Stimulated activated CD4-positive, alpha-beta T cell treated with anti-CD3 and anti-CD28 coated beads, TNF-alpha, amount 100 ng/mL, for 24 hours (primary cell): ENCODE measurements around the gene CCDC78.

Experiments used
- DNase-seq, 3 experiments: peaks; one replicate each; pipeline ENCODE4 v3.0.0-alpha.2; 2020; ENCODE audit warnings: low read depth in 3 of 3

CCDC78 gene

DNA sequence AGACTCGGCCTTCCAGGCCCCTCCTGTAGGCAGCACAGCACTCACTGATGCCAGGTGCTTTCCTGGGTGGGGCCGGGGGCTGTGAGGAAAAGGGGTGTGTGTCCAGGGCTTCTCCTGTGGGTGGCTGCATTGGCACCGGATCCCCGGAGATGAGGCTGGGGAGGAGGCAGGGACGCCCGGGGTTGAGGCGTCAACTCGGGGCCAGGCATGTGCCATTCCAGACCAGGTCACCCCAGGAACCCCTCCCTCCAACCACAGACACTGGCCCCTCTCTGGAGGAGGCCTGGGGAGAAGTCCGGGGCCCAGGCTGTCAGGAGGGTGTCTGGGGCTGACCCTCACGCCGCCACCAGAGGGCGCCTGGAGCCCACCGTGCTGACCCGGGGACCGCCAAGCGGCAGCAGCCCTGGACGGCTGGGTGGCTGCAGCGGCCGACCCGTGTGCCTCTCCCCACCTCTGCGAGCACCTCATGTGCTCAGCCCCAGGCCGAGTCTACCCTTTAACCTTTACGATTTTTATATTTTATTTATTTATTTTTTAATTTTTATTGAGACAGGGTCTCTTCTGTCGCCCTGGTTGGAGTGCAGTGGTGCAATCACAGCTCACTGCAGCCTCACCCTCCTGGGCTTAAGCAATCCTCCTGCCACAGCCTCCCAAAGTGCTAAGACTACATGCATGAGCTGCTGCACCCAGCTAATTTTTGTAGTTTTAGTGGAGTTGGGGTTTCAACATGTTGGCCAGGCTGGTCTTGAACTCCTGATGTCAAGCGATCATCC lies 14.5 kb downstream of the CCDC78 start:
- DNase-seq, result peak; percentile 51 to 79 (median 71)

DNA sequence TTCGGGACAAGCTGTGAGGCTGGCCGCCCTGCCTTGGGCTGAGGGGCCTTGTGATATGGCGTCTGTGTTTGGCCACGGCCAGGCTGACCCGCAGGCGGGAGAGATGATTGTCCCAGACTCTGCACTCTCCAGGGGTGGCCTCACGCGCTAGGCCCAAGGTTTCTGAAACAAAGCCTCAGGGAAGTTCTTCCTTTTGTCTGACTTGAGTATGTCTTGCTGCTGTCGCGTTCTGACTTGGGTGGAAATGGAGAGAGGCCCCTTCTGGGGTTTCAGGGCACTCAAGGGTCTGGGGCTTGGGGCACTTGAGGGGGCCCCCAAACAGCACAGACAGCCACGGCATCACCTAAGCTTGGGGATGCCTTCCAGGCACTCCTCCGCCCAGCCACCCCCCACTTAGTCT lies 15.2 kb downstream of the CCDC78 start:
- DNase-seq, result no peak

DNA sequence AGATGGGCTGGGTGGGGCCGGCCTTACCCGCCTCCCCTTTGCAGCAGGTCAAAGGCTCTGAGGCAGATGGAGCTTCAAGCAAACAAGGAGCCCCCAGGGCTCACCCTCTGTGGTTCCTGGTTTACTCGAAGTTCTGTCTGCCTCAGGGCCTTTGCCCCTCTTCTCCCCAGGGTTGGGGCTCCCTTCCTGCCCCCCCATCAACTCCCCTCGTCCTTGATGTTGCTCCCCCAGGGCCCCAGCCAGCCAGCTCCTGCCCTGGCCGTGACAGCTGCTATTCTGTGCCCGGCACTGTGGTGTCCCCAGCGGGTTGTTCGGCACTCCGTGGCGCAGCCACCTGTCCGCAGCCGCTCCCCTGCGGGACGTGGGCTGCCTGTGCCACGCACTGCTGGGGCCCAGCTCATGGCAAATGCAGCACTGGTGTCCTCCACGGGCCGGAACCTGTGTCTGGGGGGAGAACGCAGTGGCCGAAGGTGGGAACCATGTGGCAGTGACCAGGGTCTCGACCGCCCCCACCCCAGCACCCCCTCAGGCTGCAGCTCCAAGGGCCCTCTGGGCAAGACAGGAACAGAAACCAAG lies 15.7 kb downstream of the CCDC78 start:
- no peak for DNase-seq

- no peak for DNase-seq
These were observed 16.4 kb downstream of the CCDC78 start for GRCh38 chr16:709566-710499.

GRCh38 chr16:708959-709358 lies 17.3 kb downstream of the CCDC78 start:
- DNase-seq, result no peak

DNA sequence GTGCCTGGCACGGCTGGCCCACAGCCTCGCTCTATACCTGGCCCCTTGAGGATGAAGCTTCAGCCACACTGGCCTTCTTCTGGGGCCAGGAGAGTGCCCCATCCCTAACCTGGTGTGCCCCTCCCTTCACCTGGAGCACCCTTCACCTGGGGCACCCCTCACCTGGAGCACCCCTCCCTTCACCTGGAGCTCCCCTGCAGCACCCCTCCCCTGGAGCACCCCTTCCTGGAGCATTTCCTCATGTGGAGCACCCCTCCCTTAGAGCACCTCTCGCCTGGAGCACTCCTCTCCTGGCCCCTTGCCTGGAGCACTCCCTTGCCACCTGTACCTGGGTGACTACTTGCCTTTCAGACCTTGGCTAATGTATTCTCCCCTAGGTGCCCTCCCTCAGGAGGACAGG lies 18.2 kb downstream of the CCDC78 start:
- no peak for DNase-seq

GRCh38 chr16:707062-707538 lies 19.1 kb downstream of the CCDC78 start:
- no peak for DNase-seq

- no peak for DNase-seq
These were observed 19.8 kb downstream of the CCDC78 start for GRCh38 chr16:706189-707061.

GRCh38 chr16:705431-706188 lies 20.6 kb downstream of the CCDC78 start, which contains the start of gene FBXL16:
Gene FBXL16 (minus strand): TSS chr16:705801. CDS start chr16:697405, 8,396 bp downstream.
- no peak for DNase-seq

GRCh38 chr16:704552-705380 lies 21.5 kb downstream of the CCDC78 start:
- no peak for DNase-seq

DNA sequence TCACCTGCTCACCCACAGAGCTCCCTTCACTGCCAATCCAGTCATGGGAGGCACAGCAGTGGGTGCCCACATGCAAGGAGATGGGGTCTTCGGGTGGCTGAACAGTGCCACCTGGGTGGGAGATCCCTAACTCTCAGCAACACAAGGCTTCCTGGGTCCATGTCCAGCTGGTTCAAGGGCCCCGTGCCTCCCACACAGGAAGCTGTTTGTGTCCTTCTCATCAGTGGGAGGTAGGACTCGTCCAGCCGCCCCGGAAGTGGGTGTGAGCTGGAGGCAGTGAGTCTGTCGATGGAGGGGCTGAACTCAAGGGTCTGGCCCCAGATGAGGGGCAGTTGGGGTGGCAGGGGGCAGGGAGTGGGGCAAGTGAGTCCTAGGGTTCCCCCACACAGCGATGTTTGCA lies 22.2 kb downstream of the CCDC78 start:
- DNase-seq, result no peak

GRCh38 chr16:703406-703805 lies 22.8 kb downstream of the CCDC78 start:
- DNase-seq, result no peak

GRCh38 chr16:702341-702740 lies 23.9 kb downstream of the CCDC78 start:
- DNase-seq, result no peak

GRCh38 chr16:700684-701584 lies 25.3 kb downstream of the CCDC78 start:
- DNase-seq, result no peak

DNA sequence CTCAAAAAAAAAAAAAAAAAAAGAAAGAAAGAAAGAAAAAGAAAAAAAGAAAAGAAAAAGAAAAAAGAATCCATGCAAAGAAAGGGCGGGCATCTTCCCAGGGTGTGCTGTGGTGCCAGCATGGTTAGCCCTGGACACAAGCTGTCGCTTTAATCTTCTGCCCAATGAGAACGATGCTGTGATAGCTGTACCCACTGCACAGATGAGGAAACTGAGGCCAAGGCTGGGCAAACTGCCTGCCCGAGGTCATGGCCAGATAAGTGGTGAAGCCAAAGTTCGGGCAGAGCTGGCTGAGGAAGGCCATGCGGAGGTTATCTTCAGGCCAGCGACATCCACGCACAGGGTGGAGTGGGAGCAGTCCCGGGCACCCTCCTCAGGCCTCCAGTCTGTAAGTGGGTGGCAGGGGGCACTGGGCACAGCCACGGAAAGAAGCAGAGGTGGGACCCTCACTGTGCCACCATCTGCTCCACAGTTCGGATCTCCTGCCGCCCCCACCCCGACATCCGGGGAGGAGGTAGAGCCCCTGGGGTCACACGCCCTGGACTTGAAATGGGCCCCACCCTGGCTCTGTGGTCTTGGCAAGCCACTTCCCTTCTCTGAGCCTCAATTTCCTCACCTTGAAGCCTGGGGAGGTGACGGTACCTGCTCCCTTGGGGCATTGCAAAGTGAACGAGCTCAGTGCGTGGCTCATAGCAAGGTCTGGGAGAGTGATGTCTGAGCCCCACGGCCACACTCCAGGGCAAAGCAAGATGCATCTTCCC lies 27.2 kb downstream of the CCDC78 start:
- no peak for DNase-seq

DNA sequence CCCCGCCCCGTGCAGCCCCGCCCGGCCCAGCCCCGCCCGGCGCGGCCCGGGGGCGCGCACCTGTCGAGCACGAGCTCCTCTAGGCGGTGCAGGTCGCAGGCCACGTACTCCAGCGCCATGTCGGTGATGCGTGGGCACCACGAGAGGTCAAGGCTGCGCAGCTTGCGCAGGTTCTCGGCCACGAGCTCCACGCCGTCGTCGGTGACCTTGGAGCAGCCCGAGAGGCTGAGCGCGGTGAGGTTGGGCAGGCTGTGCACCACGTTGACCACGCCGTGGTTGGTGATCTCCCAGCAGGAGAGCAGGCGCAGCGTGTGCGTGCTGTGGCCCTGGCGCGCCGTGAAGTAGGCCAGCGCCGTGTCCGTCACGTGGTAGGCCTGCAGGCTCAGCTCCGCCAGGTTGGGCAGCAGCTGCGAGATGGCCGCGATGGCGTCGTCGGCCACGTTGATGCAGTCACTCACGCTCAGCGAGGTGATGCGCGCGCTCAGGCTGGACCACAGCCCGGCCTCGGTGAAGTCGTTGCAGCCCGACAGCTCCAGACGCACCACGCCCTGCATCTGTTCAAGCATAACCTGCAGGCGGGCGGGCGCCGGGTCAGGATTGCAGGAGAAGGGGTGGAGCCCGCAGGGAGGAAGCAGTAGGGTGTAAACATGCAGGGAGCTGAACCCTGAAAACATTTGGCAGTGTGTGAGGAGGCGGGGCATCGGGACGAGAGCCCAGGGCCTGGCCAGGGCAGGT lies 30.7 kb downstream of the CCDC78 start:
- peak in 2 of 3 experiments; percentile 48 to 69 for DNase-seq

DNA sequence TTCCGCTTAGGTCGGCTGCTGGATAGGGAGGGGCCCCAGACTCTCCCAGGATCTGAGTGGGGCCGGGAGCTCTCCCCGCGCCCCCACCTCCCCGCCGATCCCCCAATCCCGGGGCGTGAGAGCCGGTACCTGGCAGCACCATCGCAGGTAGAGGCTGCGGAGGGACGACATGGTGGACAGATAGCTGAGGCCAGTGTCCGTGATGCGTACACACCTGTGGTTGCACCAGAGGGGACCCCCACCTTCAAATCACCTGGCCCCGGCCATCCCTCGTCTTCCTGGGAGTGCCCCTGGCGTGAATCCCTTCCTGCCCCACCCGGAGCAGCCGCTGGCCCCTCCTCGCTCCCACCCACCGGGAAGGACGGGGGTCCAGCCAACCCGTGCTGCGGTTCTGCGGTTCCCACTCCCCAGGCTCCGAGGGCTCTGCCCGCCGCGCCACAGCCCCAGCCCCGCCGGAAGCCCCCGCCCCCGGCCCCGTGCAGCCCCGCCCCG lies 31.3 kb downstream of the CCDC78 start:
- no peak for DNase-seq
